ENCODE data around the gene AFAP1.

AFAP1 gene

DNA sequence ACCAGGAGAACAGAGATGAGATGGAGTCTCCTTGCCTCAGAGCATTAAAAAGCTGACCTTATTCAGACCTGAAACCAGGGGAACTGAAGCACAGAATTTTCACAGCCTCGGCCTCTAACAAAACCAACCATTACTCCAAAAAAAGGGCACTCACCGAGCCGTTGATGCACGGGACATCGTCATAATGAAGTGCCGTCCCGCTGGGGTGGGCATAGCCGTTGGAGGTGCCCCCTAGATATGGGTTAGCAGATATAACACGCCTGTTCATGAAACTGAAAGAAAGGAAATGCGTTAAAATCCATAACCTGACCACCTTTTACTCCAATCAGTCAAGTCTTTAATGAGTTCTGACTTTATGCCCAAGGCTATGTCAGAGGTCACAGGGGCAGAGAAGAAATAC is 153.6 kb downstream of the AFAP1 start (continued):
- TF ChIP-seq, protein P1, sequence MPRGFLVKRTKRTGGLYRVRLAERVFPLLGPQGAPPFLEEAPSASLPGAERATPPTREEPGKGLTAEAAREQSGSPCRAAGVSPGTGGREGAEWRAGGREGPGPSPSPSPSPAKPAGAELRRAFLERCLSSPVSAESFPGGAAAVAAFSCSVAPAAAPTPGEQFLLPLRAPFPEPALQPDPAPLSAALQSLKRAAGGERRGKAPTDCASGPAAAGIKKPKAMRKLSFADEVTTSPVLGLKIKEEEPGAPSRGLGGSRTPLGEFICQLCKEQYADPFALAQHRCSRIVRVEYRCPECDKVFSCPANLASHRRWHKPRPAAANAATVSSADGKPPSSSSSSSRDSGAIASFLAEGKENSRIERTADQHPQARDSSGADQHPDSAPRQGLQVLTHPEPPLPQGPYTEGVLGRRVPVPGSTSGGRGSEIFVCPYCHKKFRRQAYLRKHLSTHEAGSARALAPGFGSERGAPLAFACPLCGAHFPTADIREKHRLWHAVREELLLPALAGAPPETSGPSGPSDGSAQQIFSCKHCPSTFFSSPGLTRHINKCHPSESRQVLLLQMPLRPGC (tag by site-specific recombination; IDR thresholded peaks at IDR 0.05), result no peak
- TF ChIP-seq ZNF670 (tag by site-specific recombination; IDR thresholded peaks at IDR 0.05; ENCODE audit: low read depth) (no peak), ZNF416 (tag by site-specific recombination; IDR thresholded peaks at IDR 0.05) (no peak), ZNF626 (tag by site-specific recombination; IDR thresholded peaks at IDR 0.05) (no peak)
- TF ChIP-seq, protein P2, sequence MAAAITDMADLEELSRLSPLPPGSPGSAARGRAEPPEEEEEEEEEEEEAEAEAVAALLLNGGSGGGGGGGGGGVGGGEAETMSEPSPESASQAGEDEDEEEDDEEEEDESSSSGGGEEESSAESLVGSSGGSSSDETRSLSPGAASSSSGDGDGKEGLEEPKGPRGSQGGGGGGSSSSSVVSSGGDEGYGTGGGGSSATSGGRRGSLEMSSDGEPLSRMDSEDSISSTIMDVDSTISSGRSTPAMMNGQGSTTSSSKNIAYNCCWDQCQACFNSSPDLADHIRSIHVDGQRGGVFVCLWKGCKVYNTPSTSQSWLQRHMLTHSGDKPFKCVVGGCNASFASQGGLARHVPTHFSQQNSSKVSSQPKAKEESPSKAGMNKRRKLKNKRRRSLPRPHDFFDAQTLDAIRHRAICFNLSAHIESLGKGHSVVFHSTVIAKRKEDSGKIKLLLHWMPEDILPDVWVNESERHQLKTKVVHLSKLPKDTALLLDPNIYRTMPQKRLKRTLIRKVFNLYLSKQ (tag by site-specific recombination; IDR thresholded peaks at IDR 0.05; ENCODE audit: borderline replicate concordance), result no peak

DNA sequence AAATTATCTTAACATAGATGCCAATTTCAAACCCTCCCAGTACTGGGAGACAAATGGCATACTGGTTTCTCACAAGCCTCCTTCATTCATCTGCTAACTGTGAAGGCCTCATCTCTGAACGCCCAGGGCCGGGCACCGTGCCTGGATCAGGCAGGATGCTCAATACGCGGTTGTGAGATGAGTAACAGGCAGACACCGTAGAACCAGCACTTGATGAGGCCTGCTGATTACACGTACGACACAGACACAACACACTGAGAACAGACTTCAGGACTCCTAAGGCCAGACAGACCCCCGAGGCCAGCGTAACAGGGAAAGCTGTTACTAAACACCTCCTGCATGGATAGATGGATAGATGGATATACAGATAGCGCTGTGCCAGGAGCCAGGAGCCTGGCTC is 154.6 kb downstream of the AFAP1 start:
- no peak overlapping the region for H3K4me3 ChIP-seq (ENCODE audit: low read depth, low read length)
- H3K9me3 ChIP-seq (ENCODE audit: control insufficient read depth, insufficient read depth, low read depth, low read length), result no peaks in the 10 kb centered on the region
- no peaks in the 10 kb centered on the region for H3K4me1 ChIP-seq (ENCODE audit: control insufficient read depth, insufficient read depth, low read length)
- H3K27ac ChIP-seq (ENCODE audit: extremely low read depth, low read depth, low read length), result no peak overlapping the region
- CTCF ChIA-PET, result no interaction called here
- TF ChIP-seq ZNF175 (tag by site-specific recombination; IDR thresholded peaks at IDR 0.05), result no peak
- H3K36me3 ChIP-seq (ENCODE audit: control insufficient read depth in 2 of 2, insufficient read depth in 1 of 2, low read length in 2 of 2), result peaks cover 0 to 4% of the 10 kb centered on the region in 2 experiments; a peak in 1 of 3 replicates
- POLR2A ChIA-PET, result no interaction called here

DNA sequence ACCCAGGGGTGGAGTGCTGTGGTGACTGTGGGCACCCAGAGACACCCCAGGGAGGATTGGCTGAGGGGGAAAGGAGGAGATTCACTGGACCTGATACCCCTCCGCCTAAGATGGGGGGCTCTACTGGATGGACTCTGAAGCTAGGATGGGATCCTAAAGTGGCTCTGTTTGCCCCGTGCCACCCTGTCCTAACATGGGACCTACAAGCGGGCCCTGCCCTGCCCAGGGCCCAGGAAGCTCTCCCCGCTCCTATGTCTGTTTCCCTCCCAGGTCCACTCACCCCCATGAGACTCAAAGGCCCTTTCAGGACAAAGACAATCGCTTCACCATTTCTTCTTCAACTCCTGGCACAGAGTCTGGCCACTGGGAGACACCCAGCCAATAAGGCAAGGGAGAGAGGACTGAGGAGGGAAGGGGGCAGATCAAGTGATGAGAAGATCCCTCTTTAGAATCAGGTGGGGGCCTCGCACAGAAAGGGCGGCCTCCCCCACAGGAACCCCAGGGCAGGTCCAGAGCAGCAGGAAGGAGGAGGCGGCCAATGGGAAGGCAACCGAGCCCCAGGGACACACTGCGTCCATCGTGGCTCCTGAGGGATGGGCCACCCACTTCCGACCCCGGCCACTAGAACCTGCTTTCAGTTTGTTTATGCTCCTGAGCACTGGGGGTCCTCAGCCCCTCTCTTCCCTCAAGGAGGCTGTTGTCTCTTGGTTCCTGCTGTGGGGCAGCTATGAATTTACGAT is 155.4 kb downstream of the AFAP1 start:
- CTCF ChIA-PET, result interaction anchor here (0.7 kb wide), 1 partner anchor 477 kb away, joined by 3 read pairs; no protein-coding TSS in a partner anchor
- H3K9me3 ChIP-seq (ENCODE audit: control insufficient read depth, insufficient read depth, low read depth, low read length), result no peaks in the 10 kb centered on the region
- peaks cover 0 to 4% of the 10 kb centered on the region in 2 experiments; a peak in 1 of 3 replicates for H3K36me3 ChIP-seq (ENCODE audit: control insufficient read depth in 2 of 2, insufficient read depth in 1 of 2, low read length in 2 of 2)
- no peak overlapping the region for H3K4me3 ChIP-seq (ENCODE audit: low read depth, low read length)
- TF ChIP-seq ZSCAN16 (tag by site-specific recombination; IDR thresholded peaks at IDR 0.05), result no peak
- TF ChIP-seq ZNF157 (tag by site-specific recombination; IDR thresholded peaks at IDR 0.05), result no peak
- no peak for TF ChIP-seq ZNF677 (tag by site-specific recombination; IDR thresholded peaks at IDR 0.05)
- no peak for TF ChIP-seq REPIN1 (tag by site-specific recombination; IDR thresholded peaks at IDR 0.05; ENCODE audit: low read depth)
- no peak for TF ChIP-seq ZNF558 (tag by site-specific recombination; IDR thresholded peaks at IDR 0.05)
- TF ChIP-seq, protein P3, sequence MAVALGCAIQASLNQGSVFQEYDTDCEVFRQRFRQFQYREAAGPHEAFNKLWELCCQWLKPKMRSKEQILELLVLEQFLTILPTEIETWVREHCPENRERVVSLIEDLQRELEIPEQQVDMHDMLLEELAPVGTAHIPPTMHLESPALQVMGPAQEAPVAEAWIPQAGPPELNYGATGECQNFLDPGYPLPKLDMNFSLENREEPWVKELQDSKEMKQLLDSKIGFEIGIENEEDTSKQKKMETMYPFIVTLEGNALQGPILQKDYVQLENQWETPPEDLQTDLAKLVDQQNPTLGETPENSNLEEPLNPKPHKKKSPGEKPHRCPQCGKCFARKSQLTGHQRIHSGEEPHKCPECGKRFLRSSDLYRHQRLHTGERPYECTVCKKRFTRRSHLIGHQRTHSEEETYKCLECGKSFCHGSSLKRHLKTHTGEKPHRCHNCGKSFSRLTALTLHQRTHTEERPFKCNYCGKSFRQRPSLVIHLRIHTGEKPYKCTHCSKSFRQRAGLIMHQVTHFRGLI (tag by site-specific recombination; IDR thresholded peaks at IDR 0.05), result no peak
- no peak for TF ChIP-seq ZNF830 (tag by site-specific recombination; IDR thresholded peaks at IDR 0.05; ENCODE audit: low read depth)
- TF ChIP-seq RBAK (tag by site-specific recombination; IDR thresholded peaks at IDR 0.05), result no peak
- TF ChIP-seq, protein P4, sequence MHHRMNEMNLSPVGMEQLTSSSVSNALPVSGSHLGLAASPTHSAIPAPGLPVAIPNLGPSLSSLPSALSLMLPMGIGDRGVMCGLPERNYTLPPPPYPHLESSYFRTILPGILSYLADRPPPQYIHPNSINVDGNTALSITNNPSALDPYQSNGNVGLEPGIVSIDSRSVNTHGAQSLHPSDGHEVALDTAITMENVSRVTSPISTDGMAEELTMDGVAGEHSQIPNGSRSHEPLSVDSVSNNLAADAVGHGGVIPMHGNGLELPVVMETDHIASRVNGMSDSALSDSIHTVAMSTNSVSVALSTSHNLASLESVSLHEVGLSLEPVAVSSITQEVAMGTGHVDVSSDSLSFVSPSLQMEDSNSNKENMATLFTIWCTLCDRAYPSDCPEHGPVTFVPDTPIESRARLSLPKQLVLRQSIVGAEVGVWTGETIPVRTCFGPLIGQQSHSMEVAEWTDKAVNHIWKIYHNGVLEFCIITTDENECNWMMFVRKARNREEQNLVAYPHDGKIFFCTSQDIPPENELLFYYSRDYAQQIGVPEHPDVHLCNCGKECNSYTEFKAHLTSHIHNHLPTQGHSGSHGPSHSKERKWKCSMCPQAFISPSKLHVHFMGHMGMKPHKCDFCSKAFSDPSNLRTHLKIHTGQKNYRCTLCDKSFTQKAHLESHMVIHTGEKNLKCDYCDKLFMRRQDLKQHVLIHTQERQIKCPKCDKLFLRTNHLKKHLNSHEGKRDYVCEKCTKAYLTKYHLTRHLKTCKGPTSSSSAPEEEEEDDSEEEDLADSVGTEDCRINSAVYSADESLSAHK (tag by site-specific recombination; IDR thresholded peaks at IDR 0.05), result no peak
- no peak for TF ChIP-seq ZNF777 (tag by site-specific recombination; IDR thresholded peaks at IDR 0.05; ENCODE audit: borderline replicate concordance)
- no peak for TF ChIP-seq ZNF548 (tag by site-specific recombination; IDR thresholded peaks at IDR 0.05)
- no peak for TF ChIP-seq ZBTB21 (tag by site-specific recombination; IDR thresholded peaks at IDR 0.05)
- no peak for TF ChIP-seq ZNF433 (tag by site-specific recombination; IDR thresholded peaks at IDR 0.05; ENCODE audit: low read depth)
- no peak for TF ChIP-seq ZNF621 (tag by site-specific recombination; IDR thresholded peaks at IDR 0.05)
- TF ChIP-seq FEZF1 (tag by site-specific recombination; IDR thresholded peaks at IDR 0.05), result no peak
- no peak for TF ChIP-seq ZNF555 (tag by site-specific recombination; conservative IDR thresholded peaks at IDR 0.05)
- TF ChIP-seq SALL2 (tag by site-specific recombination; IDR thresholded peaks at IDR 0.05; ENCODE audit: borderline replicate concordance), result no peak
- TF ChIP-seq KLF10 (tag by site-specific recombination; IDR thresholded peaks at IDR 0.05), result no peak
- TF ChIP-seq ZNF114 (tag by site-specific recombination; IDR thresholded peaks at IDR 0.05), result no peak
- no peak for TF ChIP-seq ZNF394 (tag by site-specific recombination; IDR thresholded peaks at IDR 0.05; ENCODE audit: borderline replicate concordance)
- POLR2A ChIA-PET, result no interaction called here
- no peak overlapping the region for H3K27ac ChIP-seq (ENCODE audit: extremely low read depth, low read depth, low read length)
- no peaks in the 10 kb centered on the region for H3K4me1 ChIP-seq (ENCODE audit: control insufficient read depth, insufficient read depth, low read length)
